ENCODE data around the gene LMO4. TPM values are rescaled to one million over a fixed set of nuclear protein-coding genes. Genes with fewer than 3 reads are reported as not detected.

The LMO4 gene
- total and polyA plus RNA-seq, 5 donors from 2014 or later, result 2.8 to 10.3 (median 3.9) TPM

- Mint-ChIP-seq H3K9me3 (peaks cover 0 to 6% (median 0%) of the 10 kb centered on the region in 7 donors), H3K4me3 (no peak overlapping the region), H3K27me3 (peaks cover 12% of the 10 kb centered on the region), H3K36me3 (no peaks in the 10 kb centered on the region), H3K27ac (no peak overlapping the region), H3K4me1 (no peaks in the 10 kb centered on the region)
- Histone ChIP-seq H3K9me3 (ENCODE audit: control insufficient read depth in 2 of 2, low read length in 2 of 2) (no peaks in the 10 kb centered on the region), H3K4me1 (ENCODE audit: control insufficient read depth, insufficient read depth, low read length, poor library complexity, severe bottlenecking) (no peaks in the 10 kb centered on the region), H3K4me3 (ENCODE audit: low read depth, low read length) (no peak overlapping the region), H3K36me3 (ENCODE audit: control insufficient read depth, insufficient read depth, low read length) (no peaks in the 10 kb centered on the region), H3K27ac (ENCODE audit: insufficient read depth, low read length, poor library complexity, severe bottlenecking) (no peak overlapping the region), H3K27me3 (ENCODE audit: control insufficient read depth, insufficient read depth, low read length) (no peaks in the 10 kb centered on the region)
- DNase-seq (no peak), ATAC-seq (ENCODE audit: low read depth in 2 of 2) (no peak)
Measured at GRCh38 chr1:87355894-87356293, 27.2 kb downstream of the LMO4 start.

- H3K27me3 Mint-ChIP-seq, result peaks cover 5% of the 10 kb centered on the region
- no peak overlapping the region for H3K27ac Mint-ChIP-seq
- Histone ChIP-seq H3K36me3 (ENCODE audit: control insufficient read depth, insufficient read depth, low read length) (no peaks in the 10 kb centered on the region), H3K27me3 (ENCODE audit: control insufficient read depth, insufficient read depth, low read length) (no peaks in the 10 kb centered on the region), H3K4me3 (ENCODE audit: low read depth, low read length) (no peak overlapping the region), H3K9me3 (ENCODE audit: control insufficient read depth in 2 of 2, low read length in 2 of 2) (no peaks in the 10 kb centered on the region), H3K27ac (ENCODE audit: insufficient read depth, low read length, poor library complexity, severe bottlenecking) (no peak overlapping the region), H3K4me1 (ENCODE audit: control insufficient read depth, insufficient read depth, low read length, poor library complexity, severe bottlenecking) (no peaks in the 10 kb centered on the region)
- H3K36me3 Mint-ChIP-seq, result no peaks in the 10 kb centered on the region
- H3K4me3 Mint-ChIP-seq, result no peak overlapping the region
- ATAC-seq (ENCODE audit: low read depth in 2 of 2) (no peak), DNase-seq (no peak)
- peaks cover 0 to 6% (median 1%) of the 10 kb centered on the region in 7 donors for H3K9me3 Mint-ChIP-seq
- no peaks in the 10 kb centered on the region for H3K4me1 Mint-ChIP-seq
Measured at GRCh38 chr1:87356591-87356990, 27.9 kb downstream of the LMO4 start.

- DNase-seq (no peak), ATAC-seq (ENCODE audit: low read depth in 2 of 2) (no peak)
- Histone ChIP-seq H3K4me3 (ENCODE audit: low read depth, low read length) (no peak overlapping the region), H3K27me3 (ENCODE audit: control insufficient read depth, insufficient read depth, low read length) (no peaks in the 10 kb centered on the region), H3K36me3 (ENCODE audit: control insufficient read depth, insufficient read depth, low read length) (no peaks in the 10 kb centered on the region), H3K27ac (ENCODE audit: insufficient read depth, low read length, poor library complexity, severe bottlenecking) (no peak overlapping the region), H3K4me1 (ENCODE audit: control insufficient read depth, insufficient read depth, low read length, poor library complexity, severe bottlenecking) (no peaks in the 10 kb centered on the region), H3K9me3 (ENCODE audit: control insufficient read depth in 2 of 2, low read length in 2 of 2) (no peaks in the 10 kb centered on the region)
- H3K36me3 Mint-ChIP-seq, result no peaks in the 10 kb centered on the region
- peaks cover 0 to 4% (median 1%) of the 10 kb centered on the region in 7 donors for H3K9me3 Mint-ChIP-seq
- H3K27me3 Mint-ChIP-seq, result peaks cover 4% of the 10 kb centered on the region
- no peak overlapping the region for H3K4me3 Mint-ChIP-seq
- H3K27ac Mint-ChIP-seq, result no peak overlapping the region
- H3K4me1 Mint-ChIP-seq, result no peaks in the 10 kb centered on the region
Measured at GRCh38 chr1:87358219-87358618, 29.5 kb downstream of the LMO4 start.

- DNase-seq (no peak), ATAC-seq (ENCODE audit: low read depth in 2 of 2) (no peak)
- peaks cover 4% of the 10 kb centered on the region for H3K27me3 Mint-ChIP-seq
- no peaks in the 10 kb centered on the region for H3K4me1 Mint-ChIP-seq
- no peaks in the 10 kb centered on the region for H3K36me3 Mint-ChIP-seq
- no peaks in the 10 kb centered on the region for H3K4me1 ChIP-seq (ENCODE audit: control insufficient read depth, insufficient read depth, low read length, poor library complexity, severe bottlenecking)
- H3K4me3 Mint-ChIP-seq, result no peak overlapping the region
- no peaks in the 10 kb centered on the region for H3K9me3 ChIP-seq (ENCODE audit: control insufficient read depth in 2 of 2, low read length in 2 of 2)
- H3K9me3 Mint-ChIP-seq, result peaks cover 0 to 3% (median 1%) of the 10 kb centered on the region in 7 donors
- H3K27ac ChIP-seq (ENCODE audit: insufficient read depth, low read length, poor library complexity, severe bottlenecking), result no peak overlapping the region
- H3K27me3 ChIP-seq (ENCODE audit: control insufficient read depth, insufficient read depth, low read length), result no peaks in the 10 kb centered on the region
- no peak overlapping the region for H3K27ac Mint-ChIP-seq
- no peaks in the 10 kb centered on the region for H3K36me3 ChIP-seq (ENCODE audit: control insufficient read depth, insufficient read depth, low read length)
- H3K4me3 ChIP-seq (ENCODE audit: low read depth, low read length), result no peak overlapping the region
Measured at GRCh38 chr1:87359586-87359985, 30.9 kb downstream of the LMO4 start.

- H3K27me3 Mint-ChIP-seq, result peaks cover 4% of the 10 kb centered on the region
- H3K36me3 ChIP-seq (ENCODE audit: control insufficient read depth, insufficient read depth, low read length), result no peaks in the 10 kb centered on the region
- H3K27ac ChIP-seq (ENCODE audit: insufficient read depth, low read length, poor library complexity, severe bottlenecking), result no peak overlapping the region
- no peaks in the 10 kb centered on the region for H3K27me3 ChIP-seq (ENCODE audit: control insufficient read depth, insufficient read depth, low read length)
- H3K9me3 Mint-ChIP-seq, result peaks cover 0 to 7% (median 3%) of the 10 kb centered on the region in 7 donors
- no peaks in the 10 kb centered on the region for H3K4me1 ChIP-seq (ENCODE audit: control insufficient read depth, insufficient read depth, low read length, poor library complexity, severe bottlenecking)
- H3K36me3 Mint-ChIP-seq, result no peaks in the 10 kb centered on the region
- H3K27ac Mint-ChIP-seq, result no peak overlapping the region
- no peak for ATAC-seq (ENCODE audit: low read depth in 2 of 2)
- no peak overlapping the region for H3K4me3 ChIP-seq (ENCODE audit: low read depth, low read length)
- no peaks in the 10 kb centered on the region for H3K9me3 ChIP-seq (ENCODE audit: control insufficient read depth in 2 of 2, low read length in 2 of 2)
- H3K4me3 Mint-ChIP-seq, result no peak overlapping the region
- no peaks in the 10 kb centered on the region for H3K4me1 Mint-ChIP-seq
- no peak for DNase-seq
Measured at GRCh38 chr1:87362063-87362833, 33.6 kb downstream of the LMO4 start.

GRCh38 chr1:87362834-87363426, 34.2 kb downstream of the LMO4 start:
- no peaks in the 10 kb centered on the region for H3K9me3 ChIP-seq (ENCODE audit: control insufficient read depth in 2 of 2, low read length in 2 of 2)
- Mint-ChIP-seq H3K27me3 (no peaks in the 10 kb centered on the region), H3K9me3 (peaks cover 0 to 7% (median 3%) of the 10 kb centered on the region in 7 donors), H3K4me1 (no peaks in the 10 kb centered on the region), H3K36me3 (no peaks in the 10 kb centered on the region), H3K4me3 (no peak overlapping the region), H3K27ac (no peak overlapping the region)
- no peak for DNase-seq
- H3K4me3 ChIP-seq (ENCODE audit: low read depth, low read length), result no peak overlapping the region
- no peak for ATAC-seq (ENCODE audit: low read depth in 2 of 2)
- no peaks in the 10 kb centered on the region for H3K36me3 ChIP-seq (ENCODE audit: control insufficient read depth, insufficient read depth, low read length)
- no peak overlapping the region for H3K27ac ChIP-seq (ENCODE audit: insufficient read depth, low read length, poor library complexity, severe bottlenecking)
- no peaks in the 10 kb centered on the region for H3K27me3 ChIP-seq (ENCODE audit: control insufficient read depth, insufficient read depth, low read length)
- no peaks in the 10 kb centered on the region for H3K4me1 ChIP-seq (ENCODE audit: control insufficient read depth, insufficient read depth, low read length, poor library complexity, severe bottlenecking)

- Histone ChIP-seq H3K9me3 (ENCODE audit: control insufficient read depth in 2 of 2, low read length in 2 of 2) (no peaks in the 10 kb centered on the region), H3K4me3 (ENCODE audit: low read depth, low read length) (no peak overlapping the region), H3K27me3 (ENCODE audit: control insufficient read depth, insufficient read depth, low read length) (no peaks in the 10 kb centered on the region), H3K36me3 (ENCODE audit: control insufficient read depth, insufficient read depth, low read length) (no peaks in the 10 kb centered on the region), H3K4me1 (ENCODE audit: control insufficient read depth, insufficient read depth, low read length, poor library complexity, severe bottlenecking) (no peaks in the 10 kb centered on the region), H3K27ac (ENCODE audit: insufficient read depth, low read length, poor library complexity, severe bottlenecking) (no peak overlapping the region)
- H3K9me3 Mint-ChIP-seq, result peaks cover 0 to 5% (median 3%) of the 10 kb centered on the region in 7 donors
- DNase-seq (no peak), ATAC-seq (ENCODE audit: low read depth in 2 of 2) (no peak)
- H3K4me3 Mint-ChIP-seq, result no peak overlapping the region
- H3K4me1 Mint-ChIP-seq, result no peaks in the 10 kb centered on the region
- H3K36me3 Mint-ChIP-seq, result no peaks in the 10 kb centered on the region
- H3K27me3 Mint-ChIP-seq, result no peaks in the 10 kb centered on the region
- H3K27ac Mint-ChIP-seq, result no peak overlapping the region
Measured at GRCh38 chr1:87367549-87367948, 38.9 kb downstream of the LMO4 start.

GRCh38 chr1:87368907-87369306, 40.2 kb downstream of the LMO4 start:
- ATAC-seq (ENCODE audit: low read depth in 2 of 2) (no peak), DNase-seq (no peak)
- H3K27me3 Mint-ChIP-seq, result no peaks in the 10 kb centered on the region
- H3K27me3 ChIP-seq (ENCODE audit: control insufficient read depth, insufficient read depth, low read length), result no peaks in the 10 kb centered on the region
- H3K4me3 ChIP-seq (ENCODE audit: low read depth, low read length), result no peak overlapping the region
- H3K4me1 Mint-ChIP-seq, result no peaks in the 10 kb centered on the region
- no peaks in the 10 kb centered on the region for H3K36me3 Mint-ChIP-seq
- H3K9me3 ChIP-seq (ENCODE audit: control insufficient read depth in 2 of 2, low read length in 2 of 2), result no peaks in the 10 kb centered on the region
- H3K9me3 Mint-ChIP-seq, result peaks cover 0 to 7% (median 3%) of the 10 kb centered on the region in 7 donors
- no peaks in the 10 kb centered on the region for H3K4me1 ChIP-seq (ENCODE audit: control insufficient read depth, insufficient read depth, low read length, poor library complexity, severe bottlenecking)
- H3K36me3 ChIP-seq (ENCODE audit: control insufficient read depth, insufficient read depth, low read length), result no peaks in the 10 kb centered on the region
- H3K27ac ChIP-seq (ENCODE audit: insufficient read depth, low read length, poor library complexity, severe bottlenecking), result no peak overlapping the region
- no peak overlapping the region for H3K27ac Mint-ChIP-seq
- no peak overlapping the region for H3K4me3 Mint-ChIP-seq

All from CD4-positive, CD25-positive, alpha-beta regulatory T cell (primary cell).